DLD1 (cell line): ENCODE data around the gene RALGPS1.

Source experiments
- in situ Hi-C: cut with HindIII; loops from 2 replicates; pipeline ENCODE4 v1.10.0; 2017; ENCODE audit warnings: low sequenced_read_pairs

RALGPS1 gene

DNA sequence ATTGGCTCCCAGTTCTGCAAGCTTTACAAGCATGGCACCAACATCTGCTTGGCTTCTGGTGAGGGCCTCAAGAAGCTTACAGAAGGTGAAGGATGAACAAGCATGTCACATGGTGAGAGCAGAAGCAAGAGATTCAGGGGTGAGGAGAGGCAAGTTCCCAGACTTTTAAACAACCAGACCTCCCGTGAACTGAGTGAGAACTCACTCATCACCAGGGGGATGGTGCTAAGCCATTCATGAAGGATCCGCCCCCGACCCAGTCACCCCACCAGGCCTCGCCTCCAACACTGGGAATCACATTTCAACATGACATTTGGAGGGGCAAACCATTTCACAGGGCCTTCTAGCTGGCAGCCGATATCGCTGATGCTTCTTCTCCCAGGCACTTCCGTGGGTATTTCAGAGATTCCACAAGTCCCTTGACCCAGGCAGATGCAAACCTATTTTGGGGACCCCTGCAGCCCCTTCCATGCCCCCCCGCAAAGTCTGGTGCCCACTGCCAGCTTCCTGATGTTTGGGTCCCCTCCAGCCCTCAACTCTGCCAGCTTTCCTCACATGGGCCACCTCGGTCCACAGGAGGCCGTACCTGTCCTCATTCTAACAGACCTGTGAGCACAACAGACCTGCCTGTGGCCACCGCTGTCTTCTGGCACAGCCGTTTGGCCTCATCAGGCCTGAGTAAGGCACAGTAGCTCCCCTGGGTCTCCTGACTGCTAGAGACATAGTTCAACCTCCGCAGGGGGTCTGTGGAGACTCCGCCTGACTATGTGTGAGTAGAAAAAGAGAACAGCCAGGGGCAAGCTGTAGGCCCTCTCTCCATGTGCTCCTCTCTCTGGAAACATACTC lies 268.5 kb downstream of the RALGPS1 start:
- in situ Hi-C loops: no loop called here

DNA sequence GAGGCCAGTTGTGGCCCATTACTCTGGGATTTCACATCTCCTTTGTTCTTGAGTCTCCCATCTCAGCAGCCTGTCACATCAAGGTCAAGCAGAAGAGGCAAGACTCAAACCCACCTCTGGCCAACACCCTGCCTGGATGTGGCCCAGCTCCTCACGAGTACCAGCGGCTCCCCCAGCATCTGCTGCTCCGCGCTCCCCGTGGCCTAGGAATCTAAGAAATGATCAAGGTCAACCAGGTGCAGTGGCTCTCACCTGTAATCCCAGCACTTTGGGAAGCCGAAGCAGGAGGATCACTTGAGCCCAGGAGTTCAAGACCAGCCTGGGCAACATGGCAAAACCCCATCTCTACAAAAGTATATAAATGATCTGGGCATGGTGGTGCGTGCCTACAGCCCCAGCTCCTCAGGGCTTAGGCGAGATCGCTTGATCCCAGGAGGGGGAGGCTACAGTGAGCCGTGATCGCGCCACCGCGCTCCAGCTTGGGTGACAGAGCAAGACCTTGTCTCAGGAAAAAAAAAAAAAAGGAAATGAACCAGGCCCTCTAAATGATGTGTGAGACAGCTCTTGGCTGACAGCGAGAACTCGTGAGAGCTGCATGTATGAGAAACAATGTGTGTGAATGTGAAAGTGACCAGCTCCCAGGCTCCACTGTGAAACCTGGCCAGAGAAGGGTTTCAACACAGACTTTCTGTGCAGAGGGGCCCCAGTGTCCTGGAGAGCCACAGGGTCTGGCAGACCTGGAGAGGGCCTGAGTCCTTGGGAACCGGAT lies 269.4 kb downstream of the RALGPS1 start:
- in situ Hi-C loops: no loop called here

DNA sequence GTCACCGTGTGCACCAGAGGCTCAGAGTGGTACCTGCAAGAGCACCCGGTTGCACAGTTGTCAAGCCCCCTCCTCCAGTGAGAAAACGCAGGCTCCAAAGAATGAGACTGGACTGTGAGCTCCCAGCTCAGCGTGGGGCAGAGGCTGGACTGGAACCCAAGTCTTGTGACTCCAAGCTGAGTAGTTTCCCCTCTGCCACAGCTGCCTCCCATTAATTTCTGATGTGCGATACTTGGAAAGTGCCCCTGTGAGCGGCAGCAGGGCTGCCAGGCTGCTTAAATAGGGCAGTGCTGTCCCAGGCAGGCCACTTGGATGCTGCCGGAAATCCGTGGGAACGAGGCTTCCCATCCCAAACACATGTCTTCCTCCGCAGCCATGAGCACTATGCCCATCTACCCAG lies 270.1 kb downstream of the RALGPS1 start:
- in situ Hi-C loops: no loop called here

DNA sequence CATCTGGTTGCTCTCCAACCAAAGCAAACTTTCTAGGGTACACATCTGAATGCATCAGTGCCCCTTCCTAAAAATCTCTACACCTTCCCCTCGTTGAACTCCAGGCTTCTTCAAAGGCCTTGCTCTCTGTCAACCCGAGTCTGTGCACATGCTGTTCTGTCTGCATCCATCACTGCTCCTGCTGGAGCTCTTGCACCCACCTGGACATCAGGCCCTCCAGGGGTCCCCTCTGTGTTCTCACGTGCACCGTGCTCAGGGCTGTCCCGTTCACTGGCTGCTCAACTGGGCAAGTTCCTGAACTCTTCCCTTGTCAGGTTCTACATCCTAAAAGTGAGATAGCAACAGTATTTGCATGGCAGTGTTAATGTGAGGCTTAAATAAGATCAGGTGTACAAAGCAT lies 270.6 kb downstream of the RALGPS1 start:
- in situ Hi-C loops: no loop called here

DNA sequence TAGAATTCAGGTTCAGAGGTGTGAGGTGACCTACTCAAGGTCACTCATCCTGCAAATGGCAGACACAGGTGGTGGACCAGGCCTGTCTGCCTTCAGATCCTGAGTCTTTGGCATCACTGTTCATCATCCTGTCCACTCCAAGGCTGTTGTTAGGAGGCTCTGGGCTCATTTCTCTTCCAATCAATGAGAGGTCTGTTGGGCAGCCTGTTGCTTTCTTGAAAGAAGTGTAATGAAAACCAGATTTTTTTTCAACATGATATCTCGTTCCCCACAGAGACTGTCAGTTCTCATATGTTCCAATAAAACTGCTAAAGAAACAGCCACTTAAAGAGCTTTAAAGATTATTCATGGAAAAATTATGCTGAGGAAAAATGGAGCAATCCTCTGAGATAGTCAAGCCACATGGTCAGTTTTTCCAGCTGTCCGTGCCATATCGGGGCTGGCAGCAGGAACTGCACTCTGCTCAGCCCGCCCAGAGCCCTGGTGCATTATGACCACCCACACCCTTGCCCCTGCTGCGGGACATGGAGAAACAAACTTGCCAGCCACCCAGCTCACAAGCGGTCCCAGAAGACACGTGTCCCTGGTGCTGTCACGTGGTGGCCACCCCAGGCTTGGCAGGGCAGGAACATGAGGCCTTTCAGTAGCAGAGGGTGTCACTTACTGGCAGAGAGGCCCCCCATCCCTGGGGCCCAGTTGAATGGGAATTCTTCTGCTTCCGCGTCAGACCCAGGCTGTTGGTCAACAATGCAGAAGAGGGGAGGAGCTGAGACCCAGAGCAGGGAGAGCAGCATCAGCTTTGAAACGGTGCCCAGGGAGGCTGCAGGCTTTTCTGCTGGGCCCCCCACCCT lies 271.6 kb downstream of the RALGPS1 start:
- in situ Hi-C loops: no loop called here

DNA sequence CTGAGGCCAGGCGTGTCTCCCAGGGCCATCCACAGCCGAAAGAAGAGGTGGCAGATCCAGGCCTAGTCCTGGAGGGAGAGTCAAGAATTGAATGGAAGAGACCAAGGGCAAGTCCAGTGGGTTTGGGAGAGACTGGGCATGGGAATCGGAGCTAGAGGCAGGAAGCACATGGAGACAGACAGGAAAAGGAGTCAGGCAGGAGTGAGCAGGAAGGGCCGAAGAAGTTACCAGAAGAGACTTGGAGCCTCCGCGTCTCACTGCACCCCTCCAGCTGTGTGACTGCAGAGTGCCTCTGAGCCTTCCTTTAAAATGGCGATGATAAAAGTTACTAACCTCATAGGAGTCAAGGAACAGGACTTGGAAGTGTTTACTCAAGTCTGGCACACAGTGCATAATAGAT lies 272.2 kb downstream of the RALGPS1 start:
- in situ Hi-C loops: no loop called here

DNA sequence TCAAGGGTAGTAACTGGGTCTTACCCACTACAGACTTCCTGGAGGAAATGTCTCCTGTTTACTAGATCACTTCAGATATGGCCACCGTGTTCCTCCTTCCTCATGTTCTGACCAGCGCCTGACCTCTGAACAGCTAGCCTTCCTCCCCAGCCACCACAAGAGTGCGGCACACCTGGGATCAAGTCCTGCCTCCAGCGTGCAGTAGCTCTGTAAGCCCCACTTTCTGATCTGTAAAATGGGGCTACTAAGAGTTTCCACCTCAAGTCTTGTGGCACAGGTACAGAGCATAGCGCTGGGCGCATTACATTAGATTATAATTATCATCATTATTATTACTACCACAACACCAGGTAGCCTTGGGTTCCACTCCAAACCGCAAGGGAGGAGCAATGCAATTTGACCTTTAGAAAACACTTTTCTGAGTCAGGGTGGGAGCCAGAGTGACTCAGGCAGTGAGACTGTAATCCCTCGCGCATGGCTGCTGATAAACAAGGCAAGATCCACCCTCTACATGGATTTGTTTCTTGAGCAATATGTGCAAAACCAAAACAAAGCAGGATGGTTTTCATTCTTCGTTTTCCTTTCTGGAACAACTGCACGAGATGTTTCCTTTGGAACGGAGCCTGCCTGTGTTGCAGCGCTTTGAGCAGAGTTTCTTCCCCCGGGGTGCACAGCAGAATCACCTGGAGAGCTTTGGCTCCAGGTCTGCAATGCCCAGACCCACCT lies 272.8 kb downstream of the RALGPS1 start:
- in situ Hi-C loops: no loop called here

DNA sequence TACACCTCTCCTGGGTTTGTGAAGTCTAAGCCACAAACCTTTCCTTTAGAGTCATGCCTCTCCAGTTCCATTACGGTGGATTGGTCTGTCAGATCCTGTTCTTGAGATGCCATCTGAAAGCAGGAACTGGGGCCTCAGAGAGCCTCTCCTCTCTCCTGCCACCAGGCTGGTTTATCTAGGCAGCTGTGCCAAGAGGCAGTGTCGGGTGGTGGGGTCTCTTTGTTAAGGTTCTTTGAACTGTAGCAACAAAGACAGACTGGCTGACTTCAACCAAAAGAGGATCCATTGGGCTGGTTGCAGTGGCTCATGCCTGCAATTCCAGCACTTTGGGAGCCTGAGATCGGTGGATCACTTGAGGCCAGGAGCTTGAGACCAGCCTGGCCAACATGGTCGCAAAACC lies 273.8 kb downstream of the RALGPS1 start:
- in situ Hi-C loops: no loop called here

DNA sequence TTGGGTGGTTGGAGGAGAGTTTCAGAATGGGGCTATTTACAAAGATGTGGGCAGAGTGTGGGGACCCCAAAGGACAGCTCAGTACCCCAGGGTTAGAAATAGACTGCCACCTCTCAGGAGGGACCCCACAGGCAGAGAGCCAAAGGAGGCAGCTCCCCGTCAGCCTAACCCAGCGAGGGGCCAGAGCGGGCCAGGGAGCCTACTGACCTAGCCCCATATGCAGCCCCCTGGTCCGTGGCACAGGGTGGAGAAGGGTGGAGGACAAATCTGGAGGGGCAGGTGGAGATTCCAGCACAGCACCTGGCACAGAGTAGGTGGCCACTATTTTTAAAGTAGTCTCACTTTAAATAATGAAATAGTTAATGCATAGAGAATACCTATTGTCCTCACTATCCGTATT lies 275.0 kb downstream of the RALGPS1 start:
- in situ Hi-C loops: no loop called here

DNA sequence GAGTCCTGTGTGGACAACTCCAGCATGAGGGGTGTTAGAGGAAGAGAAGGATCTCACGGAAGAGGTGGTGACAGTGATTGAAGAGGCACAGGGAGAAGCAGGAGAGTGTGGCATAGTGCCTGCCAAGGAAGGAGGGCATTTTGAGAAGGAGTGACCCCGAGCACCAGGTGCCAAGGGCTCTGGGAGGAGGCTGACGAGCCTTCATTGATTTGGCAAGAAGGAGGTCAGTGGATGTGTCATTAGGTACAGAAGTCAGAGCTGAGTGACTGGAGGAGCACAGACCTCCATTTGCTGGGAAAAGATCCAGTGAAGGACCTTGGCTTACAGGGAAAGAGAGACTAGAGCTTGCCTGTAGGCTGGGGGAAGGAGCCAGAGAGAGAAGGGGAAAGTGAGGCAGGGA lies 278.2 kb downstream of the RALGPS1 start:
- in situ Hi-C loops: no loop called here

DNA sequence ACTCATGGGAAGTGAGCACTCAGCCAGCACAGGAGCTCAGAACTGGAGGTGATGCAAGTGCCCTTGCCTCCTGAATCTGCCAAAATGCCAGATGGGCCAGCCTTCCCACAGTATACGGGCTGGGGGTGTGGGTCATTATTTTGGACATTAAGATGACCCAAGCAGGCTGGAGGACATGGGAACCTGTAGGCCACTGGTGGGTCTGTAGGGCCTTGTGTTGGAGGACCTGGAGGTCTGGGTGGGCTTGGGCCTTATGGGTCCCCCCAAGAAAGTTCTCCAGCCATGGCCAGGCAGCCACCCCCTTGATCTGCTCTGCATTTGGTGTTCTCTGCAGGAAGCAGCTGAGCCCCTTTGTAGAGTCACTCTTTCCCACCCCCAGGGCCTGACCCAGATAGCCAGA lies 278.9 kb downstream of the RALGPS1 start:
- in situ Hi-C loops: no loop called here

DNA sequence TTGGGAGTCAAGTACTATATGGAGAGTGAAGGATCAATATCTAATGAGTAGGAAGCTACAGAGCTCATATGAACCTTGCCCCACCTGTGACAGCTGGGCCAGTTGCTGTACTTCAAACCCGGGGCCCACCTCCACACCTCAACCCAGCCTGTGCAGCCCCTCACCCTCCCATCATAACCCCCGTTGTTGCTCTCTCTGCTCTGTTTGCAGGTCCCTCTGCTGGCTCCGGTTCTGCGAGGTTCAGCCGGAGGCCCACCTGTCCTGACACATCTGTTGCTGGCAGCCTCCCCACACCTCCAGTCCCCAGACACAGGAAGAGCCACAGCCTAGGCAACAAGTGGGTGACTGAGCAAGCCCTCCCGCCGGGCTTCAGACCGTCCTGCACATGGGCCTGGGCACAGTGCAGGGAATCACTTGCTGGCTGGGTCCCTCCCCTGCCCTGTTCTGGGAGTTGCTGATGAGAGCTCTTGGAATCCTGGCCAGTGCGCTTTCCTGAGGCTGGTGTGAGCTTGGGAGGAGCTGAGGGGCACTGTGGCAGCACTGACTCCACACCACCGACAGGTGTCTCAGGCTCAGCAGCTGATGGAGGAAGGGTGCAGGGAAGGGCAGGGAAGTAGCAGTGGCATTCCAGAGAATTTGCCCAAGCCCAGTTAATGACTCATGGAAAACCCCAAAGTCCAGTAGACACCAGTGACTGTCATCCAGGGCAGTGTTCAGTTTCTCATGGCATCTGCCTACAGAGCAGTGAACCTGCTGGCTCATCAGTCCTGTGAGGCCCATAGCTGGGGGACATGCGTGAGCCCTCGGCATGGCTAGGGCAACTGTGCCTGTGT lies 280.5 kb downstream of the RALGPS1 start:
- in situ Hi-C loops: no loop called here

DNA sequence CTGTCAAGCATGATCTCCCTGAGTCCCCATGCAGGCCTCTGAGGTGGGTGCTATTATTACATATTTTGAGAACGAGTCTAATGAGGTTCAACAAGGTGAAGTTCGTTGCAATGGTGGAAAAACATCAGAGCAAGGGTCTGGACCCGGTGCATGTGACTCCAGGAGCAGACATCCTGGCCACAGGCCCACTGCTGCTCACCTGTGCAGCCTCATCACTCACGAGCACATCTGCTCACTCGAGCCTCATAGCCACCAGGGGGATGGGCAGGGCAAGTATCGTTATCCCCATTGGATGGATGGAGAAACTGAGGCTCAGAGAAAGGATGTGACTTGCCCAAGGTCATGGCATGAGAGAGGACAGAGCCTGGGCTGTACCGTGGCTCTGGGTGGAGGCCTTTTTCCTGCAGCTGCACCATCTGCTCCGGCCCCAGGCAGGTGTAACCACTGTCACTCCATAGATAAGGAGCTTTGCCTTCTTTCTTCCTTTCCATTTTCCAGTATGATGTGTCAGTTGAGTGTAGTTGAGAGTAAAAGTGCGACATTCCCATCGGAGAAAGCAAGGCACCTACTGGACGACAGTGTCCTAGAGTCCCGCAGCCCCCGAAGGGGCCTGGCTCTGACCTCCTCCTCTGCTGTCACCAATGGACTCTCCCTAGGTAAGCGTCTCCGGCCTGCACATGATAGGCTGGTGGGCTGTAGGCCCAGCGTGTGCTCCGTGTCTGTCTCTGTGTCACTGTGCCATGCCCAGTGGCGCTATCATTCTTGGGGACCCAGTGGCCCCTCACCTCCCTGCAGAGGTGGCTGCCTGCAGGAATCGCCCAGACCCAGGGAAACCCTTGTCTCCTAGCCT lies 281.6 kb downstream of the RALGPS1 start:
- in situ Hi-C loops: no loop called here

DNA sequence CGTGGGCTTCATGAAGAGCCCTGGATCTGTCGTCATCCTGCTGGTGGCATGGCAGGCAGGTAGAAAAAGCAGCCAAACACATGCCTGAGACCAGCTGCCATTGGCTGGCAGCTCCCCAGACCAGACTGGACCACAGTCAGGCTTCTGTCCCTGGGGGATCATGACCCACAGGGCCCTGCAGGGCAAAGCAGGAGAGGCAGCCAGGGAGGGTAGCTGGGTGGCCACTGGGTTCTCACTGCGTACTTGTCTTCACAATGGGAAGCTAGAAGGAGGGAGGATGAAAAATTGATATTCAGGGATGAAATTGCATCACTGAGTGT lies 282.2 kb downstream of the RALGPS1 start:
- in situ Hi-C loops: no loop called here

DNA sequence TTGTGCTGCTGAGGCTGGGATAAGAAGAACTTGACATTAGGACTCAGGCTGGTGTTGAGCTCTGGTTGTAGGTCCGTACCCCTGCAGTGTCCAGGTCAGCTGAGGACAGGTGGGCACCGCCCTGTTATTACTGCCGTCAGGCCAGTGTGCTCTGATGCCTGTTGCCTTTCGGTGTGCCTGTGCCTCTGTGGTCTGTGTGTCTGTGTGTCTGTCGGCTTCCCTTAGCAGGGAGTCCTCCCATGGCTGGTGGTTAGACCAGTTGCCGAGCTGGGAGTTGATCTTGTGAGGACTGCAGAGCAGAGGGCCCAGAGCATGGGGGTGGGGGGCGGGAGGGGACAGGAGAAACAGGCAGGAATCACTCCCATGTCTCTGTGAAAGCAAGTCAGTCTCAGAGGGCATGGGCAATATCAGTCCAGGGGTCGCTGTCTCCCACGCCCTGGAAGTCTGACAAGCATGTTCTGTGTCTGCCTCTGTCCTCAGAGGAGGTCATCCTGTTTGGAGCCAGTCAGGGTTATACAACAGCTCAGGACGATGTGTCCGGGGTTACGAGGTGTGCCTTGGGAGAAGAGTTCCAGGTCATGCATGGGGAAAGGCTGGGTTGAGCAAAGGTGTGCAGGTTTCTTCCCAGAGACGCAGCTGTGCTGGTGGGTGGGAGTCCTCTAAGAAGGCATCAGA lies 282.7 kb downstream of the RALGPS1 start:
- in situ Hi-C loops: no loop called here

DNA sequence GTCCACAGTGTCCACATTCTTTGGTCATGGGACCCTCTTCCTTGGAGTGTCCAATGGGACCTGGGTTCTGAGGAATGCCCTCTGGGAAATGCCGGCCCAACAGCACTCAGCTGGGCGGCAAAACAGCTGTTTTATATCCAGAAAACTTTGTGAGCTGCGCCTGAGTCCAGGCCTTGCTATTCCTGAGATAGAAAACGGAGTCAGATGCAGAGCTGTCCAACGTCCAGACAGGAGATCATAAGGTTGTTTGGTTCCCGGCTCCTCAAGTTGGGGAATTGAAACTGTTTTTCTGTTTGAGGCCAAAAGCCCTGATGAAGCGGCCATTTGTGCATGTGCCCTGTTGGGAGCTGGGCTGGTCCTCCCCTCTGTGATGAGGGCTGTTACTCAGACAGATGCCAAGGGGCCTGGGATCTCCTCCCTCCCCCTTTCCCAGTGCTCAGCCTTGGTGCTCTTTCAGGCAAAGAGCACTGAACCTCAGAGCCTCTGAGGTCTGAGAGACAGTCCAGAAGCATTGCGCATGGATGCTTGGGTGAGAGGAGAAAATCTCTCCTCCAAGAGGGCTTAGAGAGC lies 283.4 kb downstream of the RALGPS1 start:
- in situ Hi-C loops: no loop called here

DNA sequence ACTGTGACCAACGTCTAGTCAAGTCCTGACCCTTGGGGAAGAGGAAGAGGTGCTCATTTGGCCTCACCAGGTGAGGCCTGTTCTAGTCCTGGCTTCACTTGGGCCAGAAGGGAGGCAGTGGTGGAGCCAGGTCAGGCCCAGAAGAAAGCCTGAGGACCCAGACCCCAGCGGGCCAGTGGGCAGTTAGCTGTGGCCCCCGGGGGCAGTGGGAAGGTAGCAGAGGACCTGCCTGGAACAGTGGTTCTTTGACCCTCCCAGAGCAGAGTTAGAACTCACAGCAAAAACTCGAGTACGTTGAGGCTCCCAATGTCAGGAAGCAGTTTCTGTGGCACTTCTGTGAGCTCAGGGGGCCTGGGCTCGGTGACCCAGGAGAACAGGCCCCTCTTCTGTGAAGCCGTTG lies 284.0 kb downstream of the RALGPS1 start:
- in situ Hi-C loops: no loop called here
